K562 treated with DMSO at 1 percent for 12 hours (cell line): ENCODE data around the gene NUP214. TPM values are rescaled to one million over a fixed set of nuclear protein-coding genes. Genes with fewer than 3 reads are reported as not detected.

Source experiments
- total RNA-seq: library from RNA; unstranded; fragments of 300-600 nt; gene quantifications from 2 replicates; pipeline ENCODE4 v1.2.3, GENCODE V29; 2022; ENCODE audit not compliant: insufficient read depth

NUP214 gene
- total RNA-seq = 59.2 and 201 TPM in 2 replicates

DNA sequence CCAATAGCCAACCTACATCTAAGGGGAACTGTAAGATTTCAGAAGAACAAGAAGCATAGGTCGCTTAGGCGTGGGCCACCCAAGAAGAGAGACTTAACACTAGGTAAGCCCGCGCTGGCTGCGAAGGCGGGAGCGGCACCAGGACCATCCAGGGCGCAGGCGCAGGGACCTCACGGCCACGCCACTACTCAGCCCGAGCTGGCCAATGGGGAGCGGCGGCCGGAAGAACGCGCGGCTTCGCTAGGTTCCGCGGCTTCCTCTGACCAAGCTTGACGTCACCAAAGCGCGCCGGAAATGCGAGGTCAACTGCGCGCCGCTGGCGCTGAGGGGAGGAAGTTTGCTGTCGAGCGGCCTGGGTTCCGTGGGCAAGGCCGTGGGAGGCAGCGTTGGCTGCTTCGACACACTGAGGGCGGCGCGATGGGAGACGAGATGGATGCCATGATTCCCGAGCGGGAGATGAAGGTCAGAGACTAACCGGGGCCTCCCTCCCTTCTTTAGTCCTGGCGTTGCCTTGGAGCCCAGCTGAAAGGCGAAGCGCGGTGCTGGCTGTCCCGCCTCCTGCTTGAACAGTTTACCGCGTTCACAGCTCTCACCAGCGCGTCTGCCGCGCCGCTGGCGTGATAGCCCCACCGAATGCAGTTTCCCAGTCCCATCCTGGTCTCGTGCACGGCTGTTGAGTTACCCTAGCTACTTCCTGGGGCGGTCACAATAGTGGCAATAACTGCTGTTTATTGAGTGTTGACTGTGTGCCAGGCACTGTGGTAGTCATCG is at the start of gene NUP214:
TSS of gene NUP214 (plus strand) at position 299 of the 771 bp plus-strand sequence. CDS start at position 418, 119 bp downstream.

DNA sequence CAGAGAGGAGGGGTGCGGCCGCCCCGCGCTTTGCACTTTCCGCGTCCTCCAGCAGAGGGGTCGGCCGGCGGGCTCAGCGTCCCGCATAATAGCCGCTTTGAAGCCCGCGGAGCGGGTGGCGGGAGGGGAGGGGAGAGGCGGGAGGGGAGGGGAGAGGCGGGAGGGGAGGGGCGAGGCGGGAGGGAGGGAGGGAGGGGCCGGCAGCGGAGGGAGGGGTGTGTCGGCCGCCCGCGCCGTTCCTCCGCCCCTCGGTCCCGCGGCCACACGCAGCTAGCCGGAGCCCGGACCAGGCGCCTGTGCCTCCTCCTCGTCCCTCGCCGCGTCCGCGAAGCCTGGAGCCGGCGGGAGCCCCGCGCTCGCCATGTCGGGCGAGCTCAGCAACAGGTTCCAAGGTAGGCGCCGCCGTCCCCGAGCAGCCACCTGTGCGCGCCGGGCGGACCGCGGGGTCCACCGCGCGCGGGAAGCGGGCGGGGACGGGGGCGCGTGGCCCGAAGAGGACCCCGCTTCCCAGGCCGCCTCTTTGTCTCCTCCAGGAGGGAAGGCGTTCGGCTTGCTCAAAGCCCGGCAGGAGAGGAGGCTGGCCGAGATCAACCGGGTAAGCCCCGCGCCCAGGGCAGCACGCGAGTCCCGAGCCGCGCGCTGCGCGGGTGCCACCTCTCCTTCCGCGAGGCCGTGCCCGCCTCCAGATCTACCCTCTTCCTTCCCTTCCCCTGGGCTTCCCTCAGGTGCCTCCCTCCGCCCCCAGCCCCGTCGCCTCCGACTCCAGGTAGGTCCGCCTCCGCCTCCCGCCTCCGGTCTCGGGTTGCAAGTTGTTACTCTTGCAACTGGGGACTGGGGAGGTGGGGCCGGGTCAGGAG is 28.9 kb upstream of the NUP214 start, which contains the start of gene AIF1L:
TSS of gene AIF1L (plus strand) at position 263 of the 857 bp plus-strand sequence. CDS start at position 362, 99 bp downstream.

DNA sequence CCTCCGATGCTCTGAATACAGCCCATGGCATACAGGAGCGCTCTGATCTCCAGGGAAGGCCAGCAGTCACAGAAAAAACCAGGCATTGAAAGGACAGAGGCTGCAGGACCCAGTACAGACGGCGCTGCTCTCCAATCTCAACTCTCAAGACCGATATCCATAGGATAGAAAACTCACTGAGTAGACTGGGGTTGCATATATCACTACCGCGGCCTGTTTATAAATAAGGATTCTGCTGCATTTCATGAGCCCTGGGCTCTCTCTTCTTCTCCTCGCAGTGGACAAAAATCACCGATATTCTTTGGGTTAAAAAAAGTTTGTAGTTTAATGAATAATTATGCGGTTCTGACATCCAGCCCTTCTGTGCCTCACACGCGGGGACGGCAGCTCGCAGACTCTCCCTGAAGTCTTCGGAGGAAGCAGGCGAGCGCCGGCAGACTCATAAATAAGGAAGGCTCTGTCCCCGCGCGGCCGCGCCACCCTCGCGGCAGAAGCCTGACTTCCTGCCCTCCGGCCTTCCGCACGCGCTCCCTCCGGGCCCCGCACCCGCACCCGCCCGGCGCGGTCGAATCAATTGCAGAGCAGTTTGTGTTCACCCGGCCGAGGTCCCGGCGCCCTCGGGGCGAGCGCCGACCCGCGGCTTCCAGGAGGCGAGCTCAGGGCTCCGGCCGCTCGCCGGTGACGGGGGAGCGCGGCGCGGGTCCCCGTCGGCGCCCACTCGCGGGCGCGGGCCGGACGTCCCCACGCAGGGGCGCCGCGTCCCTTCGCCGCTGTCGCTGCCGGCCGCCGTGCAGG is 150.9 kb downstream of the NUP214 start, which contains the start of gene FAM78A:
TSS of gene FAM78A (minus strand) at position 417 of the 795 bp plus-strand sequence. CDS start at position 86, 331 bp downstream.

Other genes with a start within 250 kb of the NUP214 start
- gene QRFP, start 228.8 kb upstream of the NUP214 start, total RNA-seq = 1.2 TPM in 1 of 2 replicates, not detected in the other
- gene FIBCD1, start 186.3 kb upstream of the NUP214 start, total RNA-seq = not detected in 2 replicates
- gene LAMC3, start 116.4 kb upstream of the NUP214 start, total RNA-seq = not detected in 2 replicates
- 0.69 and 0.95 TPM in 2 replicates for gene AIF1L, start 29.1 kb upstream of the NUP214 start, total RNA-seq
- gene FAM78A, start 150.9 kb downstream of the NUP214 start, total RNA-seq = 39.4 and 85.9 TPM in 2 replicates
- gene PLPP7, start 164.1 kb downstream of the NUP214 start, total RNA-seq = 2.1 and 2.4 TPM in 2 replicates